A549 (cell line): ENCODE results near the gene PHF20.

Source experiments
- CTCF ChIP-seq: fragments of >200 bp; sonication (Bioruptor Twin); formaldehyde crosslinking; IDR thresholded peaks from 3 replicates; pipeline ENCODE4 v1.5.1; 2016
- FOXS1 ChIP-seq: fragments of 250-450 bp; sonication (Bioruptor Pico); IDR thresholded peaks from 2 replicates; pipeline ENCODE4 v1.5.0; 2020; ENCODE audit warnings: mild to moderate bottlenecking, moderate library complexity
- HMGXB4 ChIP-seq: fragments of 250-450 bp; sonication (Bioruptor Pico); IDR thresholded peaks from 2 replicates; pipeline ENCODE4 v1.5.0; 2021; ENCODE audit warnings: mild to moderate bottlenecking, moderate library complexity, borderline replicate concordance
- KDM1A ChIP-seq: fragments of 200-600 bp; sonication (generic); IDR thresholded peaks from 2 replicates; pipeline ENCODE4 v1.6.1; 2016; ENCODE audit warnings: low read depth, mild to moderate bottlenecking
- MAFK ChIP-seq: fragments of 450-650 bp; IDR thresholded peaks from 2 replicates; pipeline ENCODE4 v1.6.1; 2014; ENCODE audit not compliant: partially characterized antibody
- MYC ChIP-seq: IDR thresholded peaks from 2 replicates; pipeline ENCODE4 v1.6.1; 2012; ENCODE audit warnings: mild to moderate bottlenecking, inconsistent platforms, low read length, improper control_type of control experiment, borderline replicate concordance
- POLR2A ChIP-seq: IDR thresholded peaks from 2 replicates; pipeline ENCODE4 v1.6.1; 2012; ENCODE audit warnings: mild to moderate bottlenecking, low read length
- REST ChIP-seq: fragments of 200-600 bp; sonication (generic); IDR thresholded peaks from 2 replicates; pipeline ENCODE4 v1.6.1; 2016; ENCODE audit warnings: antibody characterized with exemption, mild to moderate bottlenecking, moderate library complexity
- USF2 ChIP-seq: fragments of 450-650 bp; IDR thresholded peaks from 2 replicates; pipeline ENCODE4 v1.6.1; 2014; ENCODE audit warnings: antibody characterized with exemption
- ZFP36 ChIP-seq: fragments of 450-650 bp; IDR thresholded peaks from 2 replicates; pipeline ENCODE4 v1.6.1; 2014; ENCODE audit warnings: borderline replicate concordance; ENCODE audit not compliant: partially characterized antibody
- ZNF302 ChIP-seq: fragments of 250-450 bp; sonication (Bioruptor Pico); IDR thresholded peaks from 2 replicates; pipeline ENCODE4 v1.9.0; 2021; ENCODE audit warnings: inconsistent platforms, mild to moderate bottlenecking, moderate library complexity

- TF ChIP-seq REST (no peak), MYC (no peak), ZNF302 (CRISPR knock-in tag) (no peak), CTCF (no peak), POLR2A (no peak), USF2 (no peak), MAFK (no peak), ZFP36 (no peak), HMGXB4 (no peak), FOXS1 (CRISPR knock-in tag) (no peak), KDM1A (no peak)
Observed at GRCh38 chr20:35888657-35889056, 116.8 kb downstream of the PHF20 start.
